Activated T-cell treated with anti-CD3 and anti-CD28 coated beads, Interleukin-2, amount 50 U/mL, for 24 hours (primary cell): ENCODE data around the gene CREB5.

Source experiments
- DNase-seq: peaks from one replicate; pipeline ENCODE4 v3.0.0-alpha.2; 2020
- H3K27ac Mint-ChIP-seq: 2 replicates; pipeline ENCODE4 v1.8.0; 2020; ENCODE audit warnings: mild to moderate bottlenecking, mixed read lengths
- H3K27me3 Mint-ChIP-seq: 2 replicates; pipeline ENCODE4 v1.8.0; 2020; ENCODE audit warnings: mixed read lengths
- H3K36me3 Mint-ChIP-seq: 2 replicates; pipeline ENCODE4 v1.8.0; 2020; ENCODE audit warnings: low read depth, mixed read lengths
- H3K4me1 Mint-ChIP-seq: 2 replicates; pipeline ENCODE4 v1.8.0; 2020; ENCODE audit warnings: low read depth, mixed read lengths
- H3K4me3 Mint-ChIP-seq: 2 replicates; pipeline ENCODE4 v1.8.0; 2020; ENCODE audit warnings: mild to moderate bottlenecking, moderate library complexity, mixed read lengths
- H3K9me3 Mint-ChIP-seq: 2 replicates; pipeline ENCODE4 v1.8.0; 2020; ENCODE audit warnings: mixed read lengths

Gene CREB5

DNA sequence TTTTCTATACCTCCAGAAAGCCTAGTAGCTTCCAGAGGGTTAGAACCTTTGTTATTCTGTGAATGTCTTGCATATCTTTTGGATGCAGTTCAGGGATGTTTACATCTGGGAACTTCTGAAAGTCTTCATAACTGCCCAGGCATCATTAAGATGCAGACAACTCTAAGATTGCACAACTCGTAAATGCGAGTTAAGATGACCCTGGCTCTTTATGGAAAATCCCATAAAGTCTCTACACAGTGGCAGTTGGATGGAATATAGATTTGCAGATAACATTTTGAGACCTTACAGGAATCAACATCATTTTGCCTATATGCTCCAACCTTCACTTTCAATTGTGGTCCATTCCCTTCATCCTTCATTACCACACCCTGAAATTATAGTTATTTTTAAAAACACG is 151.7 kb downstream of the CREB5 start:
- no peaks in the 10 kb centered on the region for H3K9me3 Mint-ChIP-seq
- no peak overlapping the region for H3K4me3 Mint-ChIP-seq
- DNase-seq = no peak
- H3K4me1 Mint-ChIP-seq = no peaks in the 10 kb centered on the region
- H3K27ac Mint-ChIP-seq = no peak overlapping the region
- H3K36me3 Mint-ChIP-seq = no peaks in the 10 kb centered on the region
- H3K27me3 Mint-ChIP-seq = peaks cover 5% of the 10 kb centered on the region

- DNase-seq = no peak
- no peaks in the 10 kb centered on the region for H3K4me1 Mint-ChIP-seq
- no peaks in the 10 kb centered on the region for H3K36me3 Mint-ChIP-seq
- H3K9me3 Mint-ChIP-seq = no peaks in the 10 kb centered on the region
- no peak overlapping the region for H3K27ac Mint-ChIP-seq
- H3K4me3 Mint-ChIP-seq = no peak overlapping the region
- H3K27me3 Mint-ChIP-seq = peaks cover 5% of the 10 kb centered on the region
Observed at GRCh38 chr7:28564755-28565374, 152.5 kb downstream of the CREB5 start.

DNA sequence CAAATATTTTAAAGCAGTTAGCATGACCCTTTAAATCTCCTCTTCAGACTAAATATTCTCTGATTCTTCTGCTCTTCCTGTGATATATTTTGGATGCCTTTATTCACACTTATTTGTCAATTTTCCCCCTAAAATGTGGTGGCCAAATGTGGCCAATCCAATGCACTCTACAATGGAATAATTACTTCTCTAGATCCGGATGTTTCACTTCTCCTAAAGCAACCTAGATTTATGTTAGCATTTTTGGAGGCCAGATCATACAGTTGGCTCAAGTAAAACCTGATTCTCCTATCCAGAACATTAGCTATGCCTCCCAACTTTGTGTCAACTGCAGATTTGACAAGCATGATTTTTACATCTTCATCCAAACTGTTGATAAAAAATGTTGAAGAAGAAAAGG is 153.7 kb downstream of the CREB5 start:
- H3K4me1 Mint-ChIP-seq = no peaks in the 10 kb centered on the region

DNA sequence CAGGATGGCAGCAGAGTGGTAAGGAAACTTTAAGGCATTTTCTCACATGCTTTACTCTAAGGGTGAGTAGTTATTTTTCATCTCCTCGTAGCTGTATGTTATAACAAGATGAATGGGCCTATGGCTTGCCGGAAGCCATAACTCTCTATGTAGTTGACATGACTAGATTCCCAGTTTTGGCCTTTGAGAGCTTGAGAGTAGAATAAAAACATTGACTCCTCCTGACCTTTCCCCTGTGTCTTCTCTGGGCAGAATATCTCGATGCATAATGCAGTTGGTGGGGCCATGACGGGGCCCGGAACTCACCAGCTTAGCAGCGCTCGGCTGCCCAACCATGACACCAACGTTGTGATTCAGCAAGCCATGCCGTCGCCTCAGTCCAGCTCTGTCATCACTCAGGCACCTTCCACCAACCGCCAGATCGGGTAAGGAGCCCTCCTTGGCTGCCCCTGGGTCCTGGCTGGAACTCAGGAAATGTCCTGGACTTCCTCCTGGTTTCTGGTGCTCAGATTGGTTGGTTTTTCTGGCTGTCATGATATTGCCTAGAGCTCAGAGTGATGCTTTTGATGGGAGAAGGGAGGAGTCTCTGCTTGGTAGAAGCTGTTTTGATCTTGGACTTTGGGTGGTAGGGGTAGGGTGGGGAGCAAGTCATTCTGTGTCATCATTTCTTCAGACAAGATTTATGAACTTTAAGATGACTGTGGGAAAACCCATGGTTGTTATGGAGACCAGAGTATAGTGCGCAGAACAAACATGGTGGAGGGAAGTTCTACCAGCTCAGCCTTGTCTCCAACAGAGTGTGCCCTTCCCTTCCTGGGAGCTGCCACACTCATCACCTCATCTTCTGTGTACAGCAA is 158.0 kb downstream of the CREB5 start:
- no peak for DNase-seq
- no peaks in the 10 kb centered on the region for H3K9me3 Mint-ChIP-seq
- no peak overlapping the region for H3K27ac Mint-ChIP-seq
- H3K4me3 Mint-ChIP-seq = no peak overlapping the region
- peaks cover 23% of the 10 kb centered on the region for H3K27me3 Mint-ChIP-seq
- no peaks in the 10 kb centered on the region for H3K4me1 Mint-ChIP-seq
- H3K36me3 Mint-ChIP-seq = no peaks in the 10 kb centered on the region

More for the DNA sequence above, 153.7 kb downstream of the CREB5 start:
- Mint-ChIP-seq H3K4me3 (no peak overlapping the region), H3K27ac (no peak overlapping the region), H3K27me3 (peaks cover 12% of the 10 kb centered on the region), H3K36me3 (no peaks in the 10 kb centered on the region), H3K9me3 (no peaks in the 10 kb centered on the region)
- no peak for DNase-seq

- no peaks in the 10 kb centered on the region for H3K36me3 Mint-ChIP-seq
Observed at GRCh38 chr7:28570970-28571288, 158.6 kb downstream of the CREB5 start.

GRCh38 chr7:28571405-28571804 is 159.1 kb downstream of the CREB5 start:
- no peak overlapping the region for H3K4me3 Mint-ChIP-seq

More at GRCh38 chr7:28570970-28571288, 158.6 kb downstream of the CREB5 start:
- peaks cover 24% of the 10 kb centered on the region for H3K27me3 Mint-ChIP-seq
- H3K27ac Mint-ChIP-seq = no peak overlapping the region
- DNase-seq = no peak
- no peaks in the 10 kb centered on the region for H3K4me1 Mint-ChIP-seq
- H3K9me3 Mint-ChIP-seq = no peaks in the 10 kb centered on the region
- no peak overlapping the region for H3K4me3 Mint-ChIP-seq

DNA sequence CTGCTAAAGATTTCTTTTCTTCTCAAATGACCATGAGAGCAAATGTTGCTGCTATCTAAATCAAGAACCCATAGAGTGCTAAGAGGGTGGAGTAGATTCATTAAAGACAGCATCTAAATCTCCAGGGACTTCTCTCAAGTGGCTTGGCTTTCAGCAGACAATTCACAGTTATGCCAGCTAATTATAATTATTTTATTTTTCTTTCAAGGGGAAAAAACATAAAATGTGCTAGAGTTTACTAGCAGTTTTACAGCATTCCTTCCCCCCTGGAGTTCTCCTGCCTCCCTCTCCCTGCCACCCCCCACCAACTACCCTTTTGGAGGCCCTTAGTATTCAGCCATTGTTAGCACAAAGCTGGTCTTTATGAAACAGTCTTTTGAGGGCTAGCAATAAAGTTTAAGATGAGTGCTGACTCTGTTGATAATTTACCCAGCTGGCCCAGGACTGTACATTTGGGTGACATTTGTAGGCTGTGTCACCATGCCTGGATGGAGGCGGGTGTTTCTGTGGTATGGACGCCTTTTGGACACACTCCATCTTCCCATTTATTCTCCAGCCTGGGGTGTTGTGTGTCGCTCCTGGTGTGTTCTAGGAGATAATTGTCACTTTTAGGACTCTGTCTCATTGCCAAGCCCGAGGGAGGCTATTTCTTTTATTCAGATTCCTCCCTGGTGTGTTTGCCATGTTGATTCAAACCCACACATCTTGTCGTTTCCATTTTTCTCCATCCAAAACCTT is 160.2 kb downstream of the CREB5 start:
- no peaks in the 10 kb centered on the region for H3K36me3 Mint-ChIP-seq
- H3K4me3 Mint-ChIP-seq = no peak overlapping the region
- no peaks in the 10 kb centered on the region for H3K9me3 Mint-ChIP-seq
- peaks cover 28% of the 10 kb centered on the region for H3K27me3 Mint-ChIP-seq
- no peak overlapping the region for H3K27ac Mint-ChIP-seq
- no peak for DNase-seq
- H3K4me1 Mint-ChIP-seq = no peaks in the 10 kb centered on the region

More at GRCh38 chr7:28571405-28571804, 159.1 kb downstream of the CREB5 start:
- H3K36me3 Mint-ChIP-seq = no peaks in the 10 kb centered on the region
- no peaks in the 10 kb centered on the region for H3K9me3 Mint-ChIP-seq
- peaks cover 28% of the 10 kb centered on the region for H3K27me3 Mint-ChIP-seq
- H3K4me1 Mint-ChIP-seq = no peaks in the 10 kb centered on the region
- no peak for DNase-seq
- no peak overlapping the region for H3K27ac Mint-ChIP-seq

DNA sequence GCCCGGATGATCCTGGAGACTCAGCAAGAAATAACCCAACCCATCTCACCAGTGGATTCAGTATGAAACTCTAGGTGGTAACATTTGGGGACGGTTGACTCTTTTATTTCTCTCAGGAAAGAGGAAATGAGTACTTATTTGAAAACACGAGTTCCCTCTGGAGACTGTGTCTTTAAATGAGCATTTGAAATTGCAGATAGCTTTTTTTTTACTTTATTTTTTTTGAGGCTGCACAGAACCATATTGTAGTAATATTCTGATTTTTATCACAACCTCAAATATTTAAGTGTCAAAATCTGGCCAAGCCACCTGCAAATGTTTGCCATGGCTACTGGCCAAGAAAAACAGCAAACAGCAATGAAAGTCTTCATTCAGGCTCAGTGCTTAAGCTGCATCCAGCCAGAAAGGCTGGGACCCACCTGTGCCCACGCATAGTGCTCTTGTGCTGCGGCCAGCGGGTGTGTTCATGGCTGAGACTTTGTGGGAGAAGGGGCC is 160.8 kb downstream of the CREB5 start:
- no peaks in the 10 kb centered on the region for H3K36me3 Mint-ChIP-seq
- H3K27ac Mint-ChIP-seq = no peak overlapping the region
- no peaks in the 10 kb centered on the region for H3K9me3 Mint-ChIP-seq
- no peaks in the 10 kb centered on the region for H3K4me1 Mint-ChIP-seq
- peaks cover 28% of the 10 kb centered on the region for H3K27me3 Mint-ChIP-seq
- no peak overlapping the region for H3K4me3 Mint-ChIP-seq
- no peak for DNase-seq

DNA sequence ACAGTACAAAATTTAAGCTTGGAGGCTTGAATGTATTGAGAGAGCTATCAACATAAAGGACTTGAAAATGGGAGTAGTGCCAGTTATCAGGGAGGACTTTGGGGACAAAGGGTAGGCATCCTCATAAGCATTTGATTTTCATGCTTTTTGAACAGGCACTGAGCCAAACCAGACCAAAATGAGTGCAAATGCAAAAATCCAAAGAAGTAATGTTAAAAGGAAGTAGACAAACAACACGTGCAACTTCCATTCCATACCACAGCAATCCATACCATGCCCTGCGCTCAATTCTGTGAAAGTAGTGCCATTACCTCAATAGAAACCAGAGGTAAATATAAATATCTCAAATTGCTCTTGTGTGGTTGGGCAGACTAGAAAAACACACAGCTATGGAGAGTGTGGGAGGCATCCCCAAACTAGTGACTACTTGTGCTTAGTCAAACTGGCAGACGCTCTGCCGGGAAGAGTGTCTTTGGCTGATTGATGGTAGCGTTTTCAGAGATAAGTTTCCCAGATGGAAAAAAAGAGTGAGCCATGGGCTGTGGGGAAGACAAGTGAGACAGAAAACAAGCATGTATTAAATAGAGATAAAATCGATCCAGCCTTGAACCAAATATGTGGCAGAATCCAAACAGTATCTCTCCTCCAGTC is 161.5 kb downstream of the CREB5 start:
- Mint-ChIP-seq H3K27me3 (peaks cover 28% of the 10 kb centered on the region), H3K4me3 (no peak overlapping the region), H3K36me3 (no peaks in the 10 kb centered on the region), H3K4me1 (no peaks in the 10 kb centered on the region), H3K27ac (no peak overlapping the region), H3K9me3 (no peaks in the 10 kb centered on the region)
- DNase-seq = no peak

DNA sequence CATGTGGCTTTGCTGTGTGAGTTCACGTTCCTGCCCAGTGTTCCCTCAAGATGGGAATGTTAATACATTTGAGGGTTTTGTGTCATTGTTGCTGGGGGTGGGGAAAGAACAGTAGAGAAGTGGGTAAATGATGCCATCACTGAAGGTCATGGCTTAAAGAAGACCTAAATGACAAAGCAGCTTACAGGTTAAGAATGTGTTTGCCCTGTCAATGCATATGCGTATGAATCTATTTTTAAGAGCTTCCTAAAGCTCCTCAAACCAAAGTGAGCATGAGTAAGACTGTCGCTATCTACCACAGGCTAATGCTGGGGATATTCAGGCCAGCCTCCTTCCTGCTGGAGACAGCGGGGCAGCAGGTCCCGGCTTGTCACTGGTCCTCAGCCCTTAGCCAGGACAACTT is 162.9 kb downstream of the CREB5 start:
- Mint-ChIP-seq H3K27me3 (peaks cover 25% of the 10 kb centered on the region), H3K4me1 (no peaks in the 10 kb centered on the region), H3K27ac (no peak overlapping the region), H3K9me3 (no peaks in the 10 kb centered on the region), H3K4me3 (no peak overlapping the region), H3K36me3 (no peaks in the 10 kb centered on the region)
- no peak for DNase-seq

- no peak overlapping the region for H3K4me3 Mint-ChIP-seq
- H3K27ac Mint-ChIP-seq = no peak overlapping the region
Observed at GRCh38 chr7:28576656-28577055, 164.3 kb downstream of the CREB5 start.

DNA sequence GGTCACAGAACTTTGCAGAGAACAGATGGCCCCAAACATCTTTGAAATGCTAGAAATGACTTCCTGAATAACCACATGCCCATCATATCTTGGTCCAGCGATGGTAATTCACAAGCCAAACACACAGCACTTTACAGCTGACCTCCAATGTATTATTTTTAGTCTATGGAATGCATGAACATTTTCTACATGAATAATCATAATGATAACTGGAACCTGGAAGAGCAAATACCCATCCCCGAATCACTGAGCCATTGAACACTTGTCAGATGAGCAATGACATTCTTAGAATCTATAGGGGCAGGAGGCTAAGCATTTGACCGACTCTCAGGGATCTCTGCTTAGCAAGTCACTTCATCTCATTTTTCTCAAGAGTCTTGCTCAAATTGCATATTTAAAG is 167.3 kb downstream of the CREB5 start:
- H3K4me1 Mint-ChIP-seq = peaks cover 2% of the 10 kb centered on the region
- no peaks in the 10 kb centered on the region for H3K36me3 Mint-ChIP-seq
- no peaks in the 10 kb centered on the region for H3K9me3 Mint-ChIP-seq
- peaks cover 21% of the 10 kb centered on the region for H3K27me3 Mint-ChIP-seq
- H3K27ac Mint-ChIP-seq = no peak overlapping the region
- no peak overlapping the region for H3K4me3 Mint-ChIP-seq
- DNase-seq = no peak

More at GRCh38 chr7:28576656-28577055, 164.3 kb downstream of the CREB5 start:
- peaks cover 2% of the 10 kb centered on the region for H3K4me1 Mint-ChIP-seq
- H3K36me3 Mint-ChIP-seq = no peaks in the 10 kb centered on the region
- DNase-seq = no peak
- peaks cover 21% of the 10 kb centered on the region for H3K27me3 Mint-ChIP-seq
- no peaks in the 10 kb centered on the region for H3K9me3 Mint-ChIP-seq

DNA sequence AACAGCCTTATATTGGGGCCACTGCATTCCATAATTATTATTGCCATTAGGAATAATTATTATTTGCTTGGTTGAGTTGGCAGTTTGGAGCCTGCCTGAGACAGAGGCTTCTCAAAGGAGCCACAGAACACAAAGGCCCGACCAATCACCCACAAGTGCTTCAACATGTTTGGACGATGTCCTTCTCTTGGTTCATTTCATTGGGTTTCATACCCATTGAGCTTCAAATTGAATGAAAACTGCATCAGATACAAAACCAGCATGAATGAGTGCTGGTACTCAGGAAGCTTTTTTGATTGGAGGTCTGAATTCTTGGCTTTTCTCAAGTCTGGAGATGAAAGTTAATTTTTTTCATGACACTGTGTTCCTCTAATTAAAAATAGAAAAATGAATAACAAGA is 168.3 kb downstream of the CREB5 start:
- no peaks in the 10 kb centered on the region for H3K9me3 Mint-ChIP-seq
- peaks cover 2% of the 10 kb centered on the region for H3K4me1 Mint-ChIP-seq
- no peak for DNase-seq
- no peak overlapping the region for H3K27ac Mint-ChIP-seq
- no peaks in the 10 kb centered on the region for H3K36me3 Mint-ChIP-seq
- H3K27me3 Mint-ChIP-seq = peaks cover 23% of the 10 kb centered on the region
- no peak overlapping the region for H3K4me3 Mint-ChIP-seq

DNA sequence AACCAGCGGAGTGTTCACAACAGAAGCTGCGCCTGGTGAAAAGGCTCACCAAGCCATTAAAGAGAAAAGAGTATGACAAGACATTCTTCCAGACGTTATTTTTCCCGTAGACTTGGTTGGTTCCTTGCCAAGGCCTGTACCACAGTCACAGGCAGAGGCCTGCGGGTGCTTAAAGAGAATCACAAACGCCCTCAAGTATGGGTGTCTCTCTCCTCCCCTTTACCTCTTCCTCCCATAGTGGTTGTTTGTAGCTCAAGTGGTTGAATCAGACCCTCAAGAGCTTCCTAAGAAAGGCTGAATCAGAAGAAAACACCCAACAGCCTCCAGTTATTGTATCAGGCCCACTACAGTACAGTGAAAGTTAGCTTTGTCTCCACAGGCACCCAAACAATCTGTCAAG is 169.0 kb downstream of the CREB5 start:
- Mint-ChIP-seq H3K27ac (no peak overlapping the region), H3K4me1 (peaks cover 2% of the 10 kb centered on the region), H3K36me3 (no peaks in the 10 kb centered on the region), H3K9me3 (no peaks in the 10 kb centered on the region), H3K4me3 (no peak overlapping the region), H3K27me3 (peaks cover 18% of the 10 kb centered on the region)
- DNase-seq = no peak
